Cardiac muscle cell (in vitro differentiated cells and primary cell): ENCODE data around the gene SYNE2. TPM values are rescaled to one million over a fixed set of nuclear protein-coding genes. Genes with fewer than 3 reads are reported as not detected.

Source experiments
- DNase-seq, 2 donors: peaks; one replicate each; pipeline versions ENCODE4 v3.0.0 to v3.0.0-alpha.2; 2010 to 2017; ENCODE audit warnings: low read depth in 1 of 2, low spot score in 1 of 2
- H3K27ac ChIP-seq: fragments of 200-600 bp; sonication (generic); 2 replicates; pipeline ENCODE4 v1.5.1; 2016
- H3K27me3 ChIP-seq: fragments of 200-600 bp; sonication (generic); 2 replicates; pipeline ENCODE4 v1.6.0; 2016; ENCODE audit warnings: control low read depth
- H3K36me3 ChIP-seq: fragments of 200-600 bp; sonication (generic); 2 replicates; pipeline ENCODE4 v1.5.1; 2016; ENCODE audit warnings: control low read depth
- H3K4me1 ChIP-seq: fragments of 200-600 bp; sonication (generic); 2 replicates; pipeline ENCODE4 v1.8.1; 2017; ENCODE audit warnings: low read depth, mild to moderate bottlenecking, mixed run types
- H3K4me3 ChIP-seq: fragments of 200-600 bp; sonication (generic); 2 replicates; pipeline ENCODE4 v1.5.1; 2016; ENCODE audit warnings: mild to moderate bottlenecking
- H3K9me3 ChIP-seq: fragments of 200-600 bp; sonication (generic); 2 replicates; pipeline ENCODE4 v1.5.1; 2017; ENCODE audit warnings: low read depth, mild to moderate bottlenecking, control low read depth
- polyA plus RNA-seq: library from polyadenylated mRNA; unstranded; fragments of >200 nt; fragmentation: Nextera tagmentation; extraction: Ambion mirVana; gene quantifications from 2 replicates; pipeline ENCODE4 v1.2.1, GENCODE V29; 2016
- total RNA-seq: library from RNA; depleted of rRNA; stranded (reverse); fragments of >200 nt; gene quantifications from 2 replicates; pipeline ENCODE4 v1.2.3, GENCODE V29; 2016
- TF ChIP-seq, protein P1 (sequence below): IDR thresholded peaks from 2 replicates; pipeline ENCODE4 v1.5.1; 2012; ENCODE audit warnings: low read depth, mild to moderate bottlenecking, low read length

SYNE2 gene
- total and polyA plus RNA-seq, 2 experiments from 2014 or later: 36.0 to 95.2 TPM

DNA sequence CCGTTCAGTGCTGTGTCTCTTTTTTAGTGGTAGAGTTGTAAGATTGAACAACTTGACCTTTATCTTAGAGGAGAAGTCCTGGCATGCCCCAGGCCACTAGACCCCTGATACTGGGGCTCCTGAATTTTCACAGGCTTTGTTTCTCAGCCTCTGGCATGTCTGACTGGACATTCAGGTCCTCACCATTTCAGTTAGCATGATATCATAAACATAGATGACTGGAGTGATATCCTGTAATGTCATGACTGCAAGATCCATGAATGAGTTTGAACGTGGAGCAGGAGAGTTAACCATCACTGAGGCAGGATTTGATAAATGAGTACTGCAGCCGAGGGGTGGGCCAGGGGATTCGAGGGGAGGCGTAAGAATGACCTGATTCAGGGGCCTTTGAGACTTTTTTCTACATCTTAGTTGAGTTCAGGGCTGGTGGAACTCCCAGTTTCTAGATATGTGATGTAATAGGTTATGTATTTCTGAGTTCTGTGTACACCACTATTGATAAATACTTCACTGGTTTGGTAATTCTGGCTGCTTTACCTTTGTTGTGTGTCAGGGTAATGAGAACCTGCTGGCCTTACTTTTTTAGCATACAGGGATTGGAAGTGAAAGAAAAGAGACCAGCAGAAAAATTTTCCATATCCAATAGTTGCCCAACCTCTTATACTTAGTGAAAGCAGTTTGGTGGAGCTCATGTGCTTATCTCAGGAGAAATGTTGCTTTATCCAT is 217.0 kb downstream of the SYNE2 start:
- no peaks in the 10 kb centered on the region for H3K27me3 ChIP-seq
- peaks cover 4% of the 10 kb centered on the region for H3K36me3 ChIP-seq
- TF ChIP-seq, protein P1, sequence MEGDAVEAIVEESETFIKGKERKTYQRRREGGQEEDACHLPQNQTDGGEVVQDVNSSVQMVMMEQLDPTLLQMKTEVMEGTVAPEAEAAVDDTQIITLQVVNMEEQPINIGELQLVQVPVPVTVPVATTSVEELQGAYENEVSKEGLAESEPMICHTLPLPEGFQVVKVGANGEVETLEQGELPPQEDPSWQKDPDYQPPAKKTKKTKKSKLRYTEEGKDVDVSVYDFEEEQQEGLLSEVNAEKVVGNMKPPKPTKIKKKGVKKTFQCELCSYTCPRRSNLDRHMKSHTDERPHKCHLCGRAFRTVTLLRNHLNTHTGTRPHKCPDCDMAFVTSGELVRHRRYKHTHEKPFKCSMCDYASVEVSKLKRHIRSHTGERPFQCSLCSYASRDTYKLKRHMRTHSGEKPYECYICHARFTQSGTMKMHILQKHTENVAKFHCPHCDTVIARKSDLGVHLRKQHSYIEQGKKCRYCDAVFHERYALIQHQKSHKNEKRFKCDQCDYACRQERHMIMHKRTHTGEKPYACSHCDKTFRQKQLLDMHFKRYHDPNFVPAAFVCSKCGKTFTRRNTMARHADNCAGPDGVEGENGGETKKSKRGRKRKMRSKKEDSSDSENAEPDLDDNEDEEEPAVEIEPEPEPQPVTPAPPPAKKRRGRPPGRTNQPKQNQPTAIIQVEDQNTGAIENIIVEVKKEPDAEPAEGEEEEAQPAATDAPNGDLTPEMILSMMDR: no peak
- no peak overlapping the region for H3K4me3 ChIP-seq
- H3K27ac ChIP-seq: no peak overlapping the region
- H3K9me3 ChIP-seq: no peaks in the 10 kb centered on the region
- no peaks in the 10 kb centered on the region for H3K4me1 ChIP-seq
- DNase-seq: no peak

- TF ChIP-seq, protein P1: no peak
- no peaks in the 10 kb centered on the region for H3K27me3 ChIP-seq
- H3K9me3 ChIP-seq: no peaks in the 10 kb centered on the region
- H3K36me3 ChIP-seq: peaks cover 13% of the 10 kb centered on the region
- no peak overlapping the region for H3K4me3 ChIP-seq
- no peak overlapping the region for H3K27ac ChIP-seq
- no peaks in the 10 kb centered on the region for H3K4me1 ChIP-seq
- DNase-seq: peak in 1 of 2 donors; percentile 10
These were observed 222.3 kb downstream of the SYNE2 start for GRCh38 chr14:64074961-64075612.

DNA sequence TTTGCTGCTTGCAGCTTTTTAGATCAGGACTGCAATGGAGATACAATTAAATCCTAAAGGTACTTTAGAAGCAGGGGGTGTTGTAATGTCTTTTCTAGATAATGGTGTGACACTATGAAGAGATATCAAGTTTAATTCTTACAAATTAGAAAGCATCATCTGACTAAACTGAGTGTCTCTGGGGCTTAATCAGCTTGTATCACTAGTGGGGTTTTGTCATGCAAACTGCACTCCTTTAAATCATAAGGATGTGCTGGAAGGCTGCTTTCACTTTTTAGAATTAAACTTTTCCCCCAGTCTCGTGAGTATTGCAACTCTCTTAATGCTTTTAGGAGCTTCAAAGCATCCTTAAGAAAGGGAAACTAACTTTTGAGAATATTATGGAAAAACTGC is 222.8 kb downstream of the SYNE2 start:
- Histone ChIP-seq H3K9me3 (no peaks in the 10 kb centered on the region), H3K4me3 (no peak overlapping the region), H3K27me3 (no peaks in the 10 kb centered on the region), H3K4me1 (no peaks in the 10 kb centered on the region), H3K27ac (no peak overlapping the region), H3K36me3 (peaks cover 13% of the 10 kb centered on the region)
- TF ChIP-seq, protein P1: no peak
- no peak for DNase-seq

DNA sequence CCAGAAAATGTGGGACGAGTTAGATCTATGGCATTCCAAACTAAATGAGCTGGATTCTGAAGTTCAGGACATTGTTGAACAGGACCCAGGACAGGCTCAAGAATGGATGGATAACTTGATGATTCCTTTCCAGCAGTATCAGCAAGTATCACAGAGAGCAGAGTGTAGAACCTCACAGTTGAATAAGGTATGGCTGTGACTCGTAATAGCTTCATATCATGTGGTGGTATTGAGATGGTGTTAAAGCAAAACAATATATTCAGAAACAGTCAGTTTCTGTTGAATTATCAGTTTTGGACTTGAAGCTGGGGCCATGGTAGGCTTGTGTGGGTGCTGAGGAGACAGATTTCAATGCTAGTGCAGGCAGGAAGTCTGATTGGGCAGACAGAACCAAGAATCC is 227.6 kb downstream of the SYNE2 start:
- TF ChIP-seq, protein P1: no peak
- Histone ChIP-seq H3K4me1 (no peaks in the 10 kb centered on the region), H3K36me3 (peaks cover 9% of the 10 kb centered on the region), H3K9me3 (no peaks in the 10 kb centered on the region), H3K27ac (no peak overlapping the region), H3K4me3 (no peak overlapping the region), H3K27me3 (no peaks in the 10 kb centered on the region)
- DNase-seq: no peak

DNA sequence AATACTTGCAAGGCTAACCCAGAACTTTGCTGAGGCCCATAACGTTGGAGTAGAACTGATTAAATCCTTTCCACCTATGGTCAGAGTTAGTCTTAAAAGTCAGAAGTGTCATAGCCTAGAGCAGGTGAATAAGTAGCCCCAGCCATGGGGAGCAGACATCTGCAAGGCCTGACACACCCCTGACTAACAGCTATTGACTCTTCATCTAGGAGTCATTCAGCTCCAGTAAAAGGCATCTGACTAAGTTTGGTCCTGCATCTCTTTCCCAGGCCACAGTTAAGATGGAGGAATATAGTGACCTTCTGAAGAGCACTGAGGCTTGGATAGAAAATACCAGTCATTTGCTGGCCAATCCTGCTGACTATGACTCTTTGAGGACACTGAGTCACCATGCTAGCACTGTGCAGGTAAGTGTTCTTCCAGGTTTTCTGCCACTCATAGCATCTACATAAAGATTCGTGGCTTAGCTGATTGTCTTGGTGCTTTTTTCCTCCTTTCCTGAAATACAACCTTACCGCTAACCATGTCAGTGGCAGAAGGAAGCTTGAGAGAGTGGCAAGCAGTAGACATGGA is 228.5 kb downstream of the SYNE2 start:
- no peak overlapping the region for H3K4me3 ChIP-seq
- TF ChIP-seq, protein P1: no peak

More for the DNA sequence above, 228.5 kb downstream of the SYNE2 start:
- H3K4me1 ChIP-seq: no peaks in the 10 kb centered on the region
- H3K36me3 ChIP-seq: peaks cover 9% of the 10 kb centered on the region
- H3K27me3 ChIP-seq: no peaks in the 10 kb centered on the region
- DNase-seq: no peak
- H3K27ac ChIP-seq: no peak overlapping the region
- no peaks in the 10 kb centered on the region for H3K9me3 ChIP-seq
